ENCODE measurements around the gene FUT1.
"Not testable (repeated sequence)": the region's sequence is repeated elsewhere in the genome, so short reads cannot be mapped to it uniquely, and the experiment has no call there.

The FUT1 gene

GRCh38 chr19:48768171-48768753 is 15.8 kb upstream of the FUT1 start:
- not testable (repeated sequence) for DNase-seq

GRCh38 chr19:48765816-48766215 is 13.4 kb upstream of the FUT1 start:
- not testable (repeated sequence) for DNase-seq

- DNase-seq = no peak
Measured at GRCh38 chr19:48760504-48761205, 8.2 kb upstream of the FUT1 start.

- DNase-seq = no peak
Measured at GRCh38 chr19:48757741-48758144, 5.3 kb upstream of the FUT1 start.

GRCh38 chr19:48757089-48757675 is 4.7 kb upstream of the FUT1 start:
- no peak for DNase-seq

DNA sequence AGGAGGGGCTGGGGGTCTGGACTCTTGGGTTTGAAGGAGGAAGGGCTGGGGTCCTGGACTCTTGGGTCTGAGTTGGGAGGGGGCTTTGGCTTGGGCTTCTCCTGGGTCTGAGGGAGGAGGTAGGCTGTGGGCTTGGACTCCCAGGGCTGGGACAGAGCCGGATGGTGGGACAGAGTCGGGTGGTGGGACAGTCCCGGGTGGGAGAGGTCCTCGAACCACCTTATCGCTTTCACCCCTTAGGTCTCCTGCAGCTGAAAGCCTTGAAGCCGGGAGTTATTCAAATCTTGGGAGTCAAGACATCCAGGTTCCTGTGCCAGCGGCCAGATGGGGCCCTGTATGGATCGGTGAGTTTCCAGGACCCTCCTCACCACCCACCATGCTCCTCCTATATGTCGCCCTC is 4.2 kb upstream of the FUT1 start:
- no peak for DNase-seq

GRCh38 chr19:48756212-48756611 is 3.8 kb upstream of the FUT1 start:
- DNase-seq = no peak

DNA sequence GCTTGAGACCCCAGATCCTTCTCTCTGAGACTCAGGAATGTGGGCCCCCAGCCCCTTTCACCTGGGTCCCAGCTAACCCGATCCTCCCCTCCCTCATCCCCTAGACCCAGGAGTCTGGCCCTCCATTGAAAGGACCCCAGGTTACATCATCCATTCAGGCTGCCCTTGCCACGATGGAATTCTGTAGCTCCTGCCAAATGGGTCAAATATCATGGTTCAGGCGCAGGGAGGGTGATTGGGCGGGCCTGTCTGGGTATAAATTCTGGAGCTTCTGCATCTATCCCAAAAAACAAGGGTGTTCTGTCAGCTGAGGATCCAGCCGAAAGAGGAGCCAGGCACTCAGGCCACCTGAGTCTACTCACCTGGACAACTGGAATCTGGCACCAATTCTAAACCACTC is 3.3 kb upstream of the FUT1 start:
- DNase-seq = no peak

DNA sequence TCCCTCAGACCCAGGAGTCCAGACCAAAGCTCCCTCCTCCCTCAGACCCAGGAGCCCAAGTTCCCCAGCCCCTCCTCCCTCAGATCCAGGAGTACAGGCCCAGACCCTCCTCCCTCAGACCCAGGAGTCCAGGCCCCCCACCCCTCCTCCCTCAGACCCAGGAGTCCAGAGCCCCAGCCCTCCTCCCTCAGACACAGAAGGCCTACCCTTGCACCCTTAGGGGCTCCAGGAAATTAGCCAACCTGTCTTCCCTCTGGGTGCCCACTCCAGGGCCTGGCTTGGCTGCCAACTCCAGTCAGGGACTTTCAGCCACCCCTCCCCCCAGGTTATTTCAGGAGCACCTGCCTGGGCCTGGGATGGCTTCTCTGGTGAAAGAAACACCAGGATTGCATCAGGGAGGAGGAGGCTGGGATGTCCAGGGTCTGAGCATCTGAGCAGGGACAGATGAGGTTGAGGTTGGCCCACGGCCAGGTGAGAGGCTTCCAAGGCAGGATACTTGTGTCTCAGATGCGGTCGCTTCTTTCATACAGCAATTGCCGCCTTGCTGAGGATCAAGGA is 2.7 kb upstream of the FUT1 start, which contains the start of gene FGF21:
Gene FGF21 (plus strand): TSS at position 441 of the 558 bp plus-strand sequence. CDS start 713 bp downstream, outside the sequence.
- no peak for DNase-seq

GRCh38 chr19:48751845-48752495 is 471 bp downstream of the FUT1 start:
- no peak for DNase-seq

GRCh38 chr19:48750771-48751504 is 1.5 kb downstream of the FUT1 start:
- DNase-seq = no peak

DNA sequence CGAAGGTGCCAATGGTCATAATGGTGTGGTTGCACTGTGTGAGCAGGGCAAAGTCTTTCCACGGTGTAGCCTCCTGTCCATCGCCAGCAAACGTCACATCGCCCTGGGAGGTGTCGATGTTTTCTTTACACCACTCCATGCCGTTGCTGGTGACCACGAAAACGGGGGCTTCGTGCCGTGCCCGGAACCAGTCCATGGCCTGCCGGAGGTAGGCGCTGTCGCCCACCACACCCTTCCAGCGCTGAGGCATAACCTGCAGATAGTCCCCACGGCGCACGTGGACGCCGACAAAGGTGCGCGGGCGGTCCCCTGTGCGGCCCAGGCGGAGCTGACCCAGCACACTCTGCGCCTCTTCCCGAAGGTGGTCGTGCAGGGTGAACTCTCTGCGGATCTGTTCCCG is 2.1 kb downstream of the FUT1 start:
- DNase-seq = no peak

DNA sequence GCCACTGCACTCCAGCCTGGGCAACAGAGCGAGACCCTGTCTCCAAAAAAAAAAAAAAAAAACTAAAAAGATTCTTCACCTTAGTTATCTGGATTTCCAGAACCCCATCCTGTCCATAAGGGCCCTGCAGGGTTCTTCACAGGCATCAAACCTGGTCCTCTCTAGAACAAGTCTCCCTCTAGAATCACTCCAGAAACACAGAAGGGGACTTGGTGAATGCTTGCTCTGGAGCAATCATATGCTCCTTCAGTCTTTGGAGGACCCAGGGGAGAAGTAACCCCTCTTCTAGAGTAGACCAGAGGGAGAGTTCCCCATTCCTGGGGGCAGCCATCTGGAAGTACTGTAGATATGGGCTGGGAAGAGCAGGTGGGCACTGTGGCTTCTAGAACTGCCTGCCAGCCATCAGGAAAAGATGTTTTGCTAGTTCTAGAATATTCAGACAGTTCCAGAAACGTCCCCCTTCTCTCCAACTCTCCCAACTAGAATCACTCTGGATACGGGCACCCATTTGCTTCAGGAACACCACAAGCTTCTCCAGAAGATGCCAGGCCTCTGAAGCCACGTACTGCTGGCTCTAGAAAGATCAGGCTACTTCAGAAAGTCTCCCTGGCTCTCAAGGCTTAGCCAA is 2.8 kb downstream of the FUT1 start:
- no peak for DNase-seq

GRCh38 chr19:48746738-48747575 is 5.5 kb downstream of the FUT1 start, which contains the start of gene IZUMO1:
TSS of gene IZUMO1 (minus strand) at chr19:48746909. CDS start at chr19:48745859, 1,050 bp downstream.
- peak; percentile 68 for DNase-seq

- no peak for DNase-seq
Measured at GRCh38 chr19:48746110-48746509, 6.3 kb downstream of the FUT1 start.

GRCh38 chr19:48745208-48745995 is 7.0 kb downstream of the FUT1 start:
- DNase-seq = peak; percentile 74

DNA sequence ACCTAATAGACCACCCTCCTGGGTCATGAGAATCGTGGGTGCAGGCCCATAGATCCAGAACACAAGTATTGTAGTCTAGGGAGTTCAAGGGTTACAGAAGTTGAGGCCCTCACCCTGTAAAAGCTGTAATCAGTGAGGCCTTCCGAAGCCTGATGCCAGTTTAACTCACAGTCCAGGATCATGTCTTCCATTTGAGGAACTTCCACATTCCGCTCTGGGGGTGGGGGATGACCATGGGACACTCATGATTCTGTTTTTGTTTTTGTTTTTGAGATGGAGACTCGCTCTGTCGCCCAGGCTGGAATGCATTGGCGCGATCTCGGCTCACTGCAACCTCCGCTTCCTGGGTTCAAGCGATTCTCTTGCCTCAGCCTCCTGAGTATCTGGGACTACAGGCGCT is 10.3 kb downstream of the FUT1 start:
- no peak for DNase-seq

DNA sequence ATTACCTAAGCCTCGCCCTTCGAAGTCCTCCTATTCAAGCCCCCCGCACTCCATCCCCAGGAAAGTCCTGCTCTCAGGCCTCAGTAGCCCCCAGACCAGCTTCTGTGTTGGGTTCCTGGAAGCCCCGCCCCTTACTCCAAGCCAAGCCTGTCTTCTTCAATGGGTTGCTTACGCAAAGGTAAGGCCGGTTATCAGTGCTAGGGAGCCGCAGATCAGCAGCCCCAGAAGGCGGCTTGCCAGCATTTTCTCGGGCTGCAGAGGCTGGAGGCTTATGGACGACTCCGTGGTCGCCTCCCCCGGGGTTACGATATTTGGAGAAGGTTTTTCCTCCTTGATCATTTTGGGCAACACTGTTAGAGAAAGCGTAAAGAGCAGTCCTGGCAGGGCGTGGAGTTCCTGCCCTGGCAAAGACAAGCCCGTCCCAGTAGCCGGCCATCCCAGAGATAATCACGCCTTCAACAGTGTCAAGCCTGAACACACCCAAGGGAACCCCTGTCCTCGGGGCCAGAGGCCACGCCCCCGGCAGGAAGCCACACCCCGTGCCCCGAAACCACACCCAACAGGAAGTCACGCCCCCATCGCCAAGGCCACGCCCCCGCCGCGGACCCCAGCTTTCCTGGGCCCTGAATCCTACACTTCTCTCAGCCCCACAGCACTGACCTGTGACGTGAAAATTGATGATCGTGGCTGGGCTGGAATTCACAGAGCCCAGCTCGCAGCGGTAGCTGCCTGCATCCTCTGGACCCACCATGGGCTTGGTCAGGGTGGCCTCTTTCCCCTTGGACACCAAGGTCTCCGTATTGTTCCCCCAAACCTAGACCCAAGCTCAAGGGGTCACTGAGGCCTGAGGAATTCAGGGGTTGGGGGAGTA is 11.1 kb downstream of the FUT1 start:
- DNase-seq = peak; percentile 26
